ENCODE measurements around the gene CCNQ. TPM values are rescaled to one million over a fixed set of nuclear protein-coding genes. Genes with fewer than 3 reads are reported as not detected.

CCNQ gene
- total RNA-seq, 1 donor, result 12.0 TPM

DNA sequence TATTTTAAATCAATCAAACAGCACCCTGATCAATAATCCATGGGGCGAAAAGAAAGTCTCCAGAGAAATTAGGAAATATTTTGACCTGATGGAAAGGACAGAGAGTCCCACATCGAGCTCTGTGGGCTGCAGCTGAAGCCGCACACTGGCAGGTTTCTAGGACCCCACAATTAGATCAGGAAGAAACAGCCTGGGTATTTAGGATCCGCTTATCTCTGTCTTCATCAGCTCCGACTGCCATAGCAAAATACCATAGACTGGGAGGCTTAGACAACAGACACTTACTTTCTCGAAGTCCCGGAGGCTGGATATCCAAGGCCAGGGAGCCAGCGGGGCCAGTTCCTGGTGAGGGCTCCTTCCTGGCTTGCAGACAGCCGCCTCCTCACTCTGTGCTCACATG lies 36.4 kb downstream of the CCNQ start:
- Histone ChIP-seq H3K9me3 (ENCODE audit: low read depth, low read length) (no peaks in the 10 kb centered on the region), H3K4me1 (ENCODE audit: insufficient read depth, low read length) (no peaks in the 10 kb centered on the region), H3K27me3 (ENCODE audit: insufficient read depth, low read length) (no peaks in the 10 kb centered on the region), H3K4me3 (ENCODE audit: low read length) (no peak overlapping the region)

DNA sequence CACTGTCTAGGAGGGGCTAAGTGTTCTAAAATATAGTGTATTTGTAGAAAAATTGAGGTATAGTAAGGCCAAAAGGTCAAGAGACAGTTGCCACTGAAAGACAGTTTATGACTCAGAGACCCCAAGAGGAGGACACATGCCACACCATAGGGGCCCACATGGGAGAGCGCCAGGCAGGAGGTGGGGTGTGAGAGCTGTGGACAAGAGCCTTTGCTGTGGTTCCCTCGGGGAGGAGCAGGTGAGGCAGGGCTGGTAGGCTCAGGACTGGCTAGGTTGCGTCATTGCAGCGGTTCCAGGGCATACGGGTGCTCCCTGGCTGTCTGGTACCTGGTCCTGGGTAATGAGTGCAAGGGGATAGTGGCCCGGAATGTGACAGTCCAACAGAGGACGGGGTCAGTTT lies 37.6 kb downstream of the CCNQ start:
- Histone ChIP-seq H3K27me3 (ENCODE audit: insufficient read depth, low read length) (no peaks in the 10 kb centered on the region), H3K9me3 (ENCODE audit: low read depth, low read length) (no peaks in the 10 kb centered on the region), H3K4me1 (ENCODE audit: insufficient read depth, low read length) (no peaks in the 10 kb centered on the region), H3K4me3 (ENCODE audit: low read length) (no peak overlapping the region)

DNA sequence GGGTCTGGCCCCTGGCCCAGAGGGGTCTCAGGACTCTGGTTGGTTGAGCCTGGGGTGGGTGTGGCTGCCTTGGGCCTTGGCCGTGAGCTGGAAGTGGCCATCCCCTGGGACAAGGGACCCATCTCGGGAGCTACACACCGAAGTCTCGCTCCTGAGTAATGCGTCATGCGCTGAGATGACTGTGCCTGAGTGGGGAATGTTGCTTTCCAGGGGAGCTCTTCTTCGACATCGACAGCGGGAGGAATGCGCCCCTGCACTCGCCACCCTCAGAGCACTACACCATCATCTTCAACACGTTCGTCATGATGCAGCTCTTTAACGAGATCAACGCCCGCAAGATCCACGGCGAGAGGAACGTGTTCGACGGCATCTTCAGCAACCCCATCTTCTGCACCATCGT lies 38.5 kb downstream of the CCNQ start:
- Histone ChIP-seq H3K4me3 (ENCODE audit: low read length) (no peak overlapping the region), H3K9me3 (ENCODE audit: low read depth, low read length) (no peaks in the 10 kb centered on the region), H3K27me3 (ENCODE audit: insufficient read depth, low read length) (no peaks in the 10 kb centered on the region), H3K4me1 (ENCODE audit: insufficient read depth, low read length) (no peaks in the 10 kb centered on the region)

DNA sequence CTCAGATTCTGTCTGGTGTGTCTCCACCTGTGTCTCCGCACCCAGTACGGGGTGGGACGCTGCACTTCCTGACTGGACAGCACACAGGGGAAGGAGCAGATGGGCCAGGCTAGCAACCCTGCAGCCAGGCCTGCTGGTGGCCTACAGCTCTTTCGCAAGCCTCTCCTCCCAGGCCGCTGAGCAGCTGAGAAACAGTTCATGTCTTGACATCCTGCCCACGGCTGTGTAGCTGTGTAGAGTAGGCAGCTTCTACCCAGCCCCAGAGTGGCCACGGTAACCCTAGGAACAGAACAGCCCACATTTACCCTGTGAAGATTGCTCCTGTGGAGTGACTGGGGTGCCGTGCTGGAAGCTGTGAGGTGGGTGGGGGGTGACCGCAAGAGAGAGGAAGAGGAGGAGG lies 38.9 kb downstream of the CCNQ start:
- no peak overlapping the region for H3K4me3 ChIP-seq (ENCODE audit: low read length)
- H3K4me1 ChIP-seq (ENCODE audit: insufficient read depth, low read length), result no peaks in the 10 kb centered on the region
- no peaks in the 10 kb centered on the region for H3K9me3 ChIP-seq (ENCODE audit: low read depth, low read length)
- H3K27me3 ChIP-seq (ENCODE audit: insufficient read depth, low read length), result no peaks in the 10 kb centered on the region

DNA sequence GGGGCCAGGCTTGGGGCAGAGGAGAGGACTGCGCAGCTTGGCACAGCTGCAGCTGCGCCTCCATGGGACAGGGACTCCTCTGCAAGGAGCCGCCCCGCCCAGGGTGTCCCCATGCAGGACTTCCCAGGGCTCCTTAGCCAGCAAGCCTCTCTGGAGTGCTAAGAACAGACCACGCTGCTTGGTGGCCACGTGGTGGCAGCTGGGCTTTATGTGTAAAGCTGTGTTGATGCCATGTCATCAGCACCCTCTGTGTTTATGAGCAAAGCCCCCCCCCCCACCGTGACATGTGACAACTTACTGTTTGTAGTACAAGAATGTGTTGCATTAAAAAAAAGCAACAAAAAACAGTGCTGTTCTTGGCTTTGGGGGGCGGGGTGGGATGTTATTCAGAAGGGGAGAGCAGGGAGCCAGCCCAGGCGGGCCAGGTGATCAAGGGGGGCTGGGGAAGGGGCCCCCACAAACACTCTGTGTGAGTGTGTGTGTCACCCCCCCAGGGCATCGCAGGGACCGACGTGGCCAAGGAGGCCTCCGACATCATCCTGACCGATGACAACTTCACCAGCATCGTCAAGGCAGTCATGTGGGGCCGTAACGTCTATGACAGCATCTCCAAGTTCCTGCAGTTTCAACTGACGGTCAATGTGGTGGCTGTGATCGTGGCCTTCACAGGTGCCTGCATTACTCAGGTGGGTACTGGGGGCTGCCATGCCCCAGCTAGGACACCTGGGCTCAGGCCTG lies 41.2 kb downstream of the CCNQ start:
- Histone ChIP-seq H3K27me3 (ENCODE audit: insufficient read depth, low read length) (no peaks in the 10 kb centered on the region), H3K4me3 (ENCODE audit: low read length) (no peak overlapping the region), H3K4me1 (ENCODE audit: insufficient read depth, low read length) (no peaks in the 10 kb centered on the region), H3K9me3 (ENCODE audit: low read depth, low read length) (no peaks in the 10 kb centered on the region)

DNA sequence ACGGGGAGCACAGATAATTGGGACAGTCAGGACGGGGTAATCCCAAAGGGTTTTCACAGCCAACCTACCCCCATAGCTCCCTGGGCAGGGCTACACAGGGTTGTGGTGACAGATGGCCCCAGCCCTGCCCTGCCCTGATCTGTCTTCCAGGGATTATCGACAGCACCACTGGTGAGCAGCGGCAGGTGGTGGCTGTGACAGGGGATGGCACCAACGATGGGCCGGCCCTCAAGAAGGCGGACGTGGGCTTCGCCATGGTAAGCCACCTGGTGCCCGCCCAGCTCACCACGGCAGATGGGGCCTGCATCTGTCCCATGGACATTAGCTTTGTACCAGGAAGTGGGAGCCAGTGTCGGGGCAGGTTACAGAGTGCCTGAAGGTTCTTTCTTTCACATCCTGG lies 42.2 kb downstream of the CCNQ start:
- no peaks in the 10 kb centered on the region for H3K9me3 ChIP-seq (ENCODE audit: low read depth, low read length)
- H3K4me3 ChIP-seq (ENCODE audit: low read length), result no peak overlapping the region
- no peaks in the 10 kb centered on the region for H3K4me1 ChIP-seq (ENCODE audit: insufficient read depth, low read length)
- no peaks in the 10 kb centered on the region for H3K27me3 ChIP-seq (ENCODE audit: insufficient read depth, low read length)

DNA sequence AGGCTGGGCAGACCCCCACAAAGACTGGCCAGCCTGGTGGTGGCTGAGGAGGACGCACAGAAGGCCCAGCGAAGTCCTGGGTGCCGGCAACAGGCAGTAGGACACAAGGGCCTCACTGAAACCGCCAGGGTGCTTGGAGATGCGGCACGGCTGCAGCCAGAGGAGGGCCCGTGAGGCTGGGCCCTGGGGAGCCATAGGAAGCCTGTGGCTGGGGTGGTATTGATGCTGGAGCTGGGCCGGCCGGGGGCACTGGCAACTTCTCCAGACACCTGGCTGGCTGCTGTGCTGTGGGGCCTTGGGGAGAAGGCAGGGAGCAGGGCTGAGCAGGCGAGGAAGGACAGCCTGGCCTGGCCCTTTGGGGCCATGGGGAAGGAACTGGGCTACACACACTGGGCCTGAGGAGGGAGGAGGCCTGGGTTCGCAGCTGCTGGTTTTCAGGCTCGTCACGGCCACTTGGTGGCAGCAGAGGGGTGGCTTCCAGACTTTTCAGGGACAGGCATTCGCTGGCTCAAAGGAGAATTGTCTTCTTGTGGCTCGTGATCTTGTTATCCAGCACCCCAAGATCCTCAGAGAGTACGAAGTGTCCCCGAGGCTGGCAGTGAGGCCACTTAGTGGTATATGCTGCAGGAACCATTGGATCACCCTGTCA lies 44.3 kb downstream of the CCNQ start:
- H3K4me1 ChIP-seq (ENCODE audit: insufficient read depth, low read length), result no peaks in the 10 kb centered on the region
- H3K4me3 ChIP-seq (ENCODE audit: low read length), result no peak overlapping the region
- no peaks in the 10 kb centered on the region for H3K27me3 ChIP-seq (ENCODE audit: insufficient read depth, low read length)
- no peaks in the 10 kb centered on the region for H3K9me3 ChIP-seq (ENCODE audit: low read depth, low read length)

DNA sequence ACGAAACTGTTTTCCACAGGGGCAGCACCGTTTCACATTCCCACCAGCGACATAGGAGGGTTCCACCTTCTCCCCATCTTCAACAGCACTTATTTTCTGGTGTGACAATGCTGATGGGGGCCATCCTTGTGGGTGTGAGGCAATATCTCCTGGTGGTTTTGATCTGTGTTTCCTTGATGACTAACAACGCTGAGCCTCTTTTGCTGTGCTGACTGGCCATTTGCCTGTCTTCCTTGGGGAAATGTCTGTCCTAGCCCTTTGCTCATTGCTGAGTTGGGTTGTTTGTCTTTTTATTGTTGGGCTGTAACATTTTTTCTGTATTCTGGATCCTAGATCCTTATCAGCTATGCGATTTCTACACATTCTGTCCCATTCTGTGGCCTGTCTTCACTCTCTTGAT lies 47.8 kb downstream of the CCNQ start:
- no peaks in the 10 kb centered on the region for H3K27me3 ChIP-seq (ENCODE audit: insufficient read depth, low read length)
- H3K9me3 ChIP-seq (ENCODE audit: low read depth, low read length), result no peaks in the 10 kb centered on the region
- no peaks in the 10 kb centered on the region for H3K4me1 ChIP-seq (ENCODE audit: insufficient read depth, low read length)
- no peak overlapping the region for H3K4me3 ChIP-seq (ENCODE audit: low read length)

DNA sequence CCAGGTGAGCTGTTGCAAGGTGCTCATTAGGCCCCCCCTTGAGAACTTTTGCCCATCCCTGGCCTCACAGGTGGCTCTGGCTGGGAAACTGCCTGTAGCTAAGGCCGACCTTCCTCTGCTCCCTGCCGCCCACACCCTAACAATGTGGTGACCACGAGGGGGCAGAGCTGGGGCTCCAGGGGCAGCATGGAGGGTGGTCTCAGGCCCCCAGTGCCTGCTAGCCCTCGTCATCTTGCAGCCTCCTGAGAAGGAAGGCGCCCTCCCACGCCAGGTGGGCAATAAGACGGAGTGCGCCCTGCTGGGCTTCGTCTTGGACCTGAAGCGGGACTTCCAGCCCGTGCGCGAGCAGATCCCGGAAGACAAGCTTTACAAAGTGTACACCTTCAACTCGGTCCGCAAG lies 49.1 kb downstream of the CCNQ start:
- Histone ChIP-seq H3K27me3 (ENCODE audit: insufficient read depth, low read length) (no peaks in the 10 kb centered on the region), H3K4me3 (ENCODE audit: low read length) (no peak overlapping the region), H3K4me1 (ENCODE audit: insufficient read depth, low read length) (no peaks in the 10 kb centered on the region), H3K9me3 (ENCODE audit: low read depth, low read length) (no peaks in the 10 kb centered on the region)

DNA sequence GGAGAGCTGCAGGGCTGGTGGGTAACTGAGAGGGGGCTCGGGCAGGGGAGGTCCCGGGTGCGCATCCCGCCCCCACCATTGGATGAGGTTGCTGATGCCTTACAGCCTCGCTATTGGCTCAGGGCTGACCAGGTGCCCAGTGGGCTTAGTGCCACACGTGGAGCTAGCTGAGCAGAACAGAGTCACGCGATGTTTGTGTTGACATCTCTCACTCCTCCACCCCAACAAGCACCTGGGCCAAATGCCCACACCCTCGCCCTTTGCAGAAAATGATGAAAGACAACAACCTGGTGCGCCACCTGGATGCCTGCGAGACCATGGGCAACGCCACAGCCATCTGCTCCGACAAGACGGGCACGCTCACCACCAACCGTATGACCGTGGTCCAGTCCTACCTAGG lies 49.7 kb downstream of the CCNQ start:
- Histone ChIP-seq H3K9me3 (ENCODE audit: low read depth, low read length) (no peaks in the 10 kb centered on the region), H3K4me3 (ENCODE audit: low read length) (no peak overlapping the region), H3K4me1 (ENCODE audit: insufficient read depth, low read length) (no peaks in the 10 kb centered on the region), H3K27me3 (ENCODE audit: insufficient read depth, low read length) (no peaks in the 10 kb centered on the region)

DNA sequence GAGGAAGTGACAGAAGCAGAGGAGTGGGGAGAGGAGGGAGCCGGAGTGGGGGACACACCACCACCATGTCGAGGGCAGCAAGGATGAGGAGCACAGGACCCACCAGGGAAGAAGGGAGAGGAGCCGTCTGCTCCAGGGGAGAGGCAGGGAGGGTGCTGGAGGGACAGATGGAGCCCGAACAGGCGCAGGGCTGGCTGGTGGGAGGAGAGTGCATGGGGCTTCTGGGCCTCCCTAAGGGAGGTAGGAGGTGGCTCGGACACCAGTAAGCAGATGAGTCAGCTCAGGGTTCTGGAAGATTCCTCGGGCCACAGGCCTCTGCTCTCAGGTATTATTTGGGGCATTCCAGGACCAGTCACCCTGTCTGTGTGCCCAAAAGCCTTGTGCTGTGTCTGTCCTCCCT lies 51.7 kb downstream of the CCNQ start:
- H3K9me3 ChIP-seq (ENCODE audit: low read depth, low read length), result no peaks in the 10 kb centered on the region
- no peaks in the 10 kb centered on the region for H3K27me3 ChIP-seq (ENCODE audit: insufficient read depth, low read length)
- H3K4me1 ChIP-seq (ENCODE audit: insufficient read depth, low read length), result no peaks in the 10 kb centered on the region

DNA sequence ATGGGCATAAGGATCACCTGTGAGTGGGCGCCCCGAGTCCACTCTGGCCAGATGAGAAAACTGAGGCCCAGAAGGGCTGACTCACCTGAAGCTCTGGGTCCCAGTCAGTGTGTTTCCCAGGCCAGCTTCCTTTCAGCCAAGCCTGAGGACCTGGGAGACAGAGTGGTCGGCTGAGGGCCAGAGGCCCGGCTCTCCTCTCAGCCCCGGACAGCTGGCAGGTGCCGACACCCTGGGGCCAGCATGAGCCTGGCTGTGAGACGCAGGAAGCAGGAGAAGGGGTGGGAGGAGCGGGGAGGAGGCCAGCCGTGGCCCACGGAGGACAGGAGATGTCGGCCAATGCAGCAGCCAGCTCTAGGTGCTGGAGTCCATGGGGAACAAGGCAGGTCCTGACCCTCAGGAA lies 52.6 kb downstream of the CCNQ start:
- H3K9me3 ChIP-seq (ENCODE audit: low read depth, low read length), result no peaks in the 10 kb centered on the region
- H3K27me3 ChIP-seq (ENCODE audit: insufficient read depth, low read length), result no peaks in the 10 kb centered on the region
- no peak overlapping the region for H3K4me3 ChIP-seq (ENCODE audit: low read length)
- H3K4me1 ChIP-seq (ENCODE audit: insufficient read depth, low read length), result no peaks in the 10 kb centered on the region

More for the DNA sequence above, 51.7 kb downstream of the CCNQ start:
- H3K4me3 ChIP-seq (ENCODE audit: low read length), result no peak overlapping the region

DNA sequence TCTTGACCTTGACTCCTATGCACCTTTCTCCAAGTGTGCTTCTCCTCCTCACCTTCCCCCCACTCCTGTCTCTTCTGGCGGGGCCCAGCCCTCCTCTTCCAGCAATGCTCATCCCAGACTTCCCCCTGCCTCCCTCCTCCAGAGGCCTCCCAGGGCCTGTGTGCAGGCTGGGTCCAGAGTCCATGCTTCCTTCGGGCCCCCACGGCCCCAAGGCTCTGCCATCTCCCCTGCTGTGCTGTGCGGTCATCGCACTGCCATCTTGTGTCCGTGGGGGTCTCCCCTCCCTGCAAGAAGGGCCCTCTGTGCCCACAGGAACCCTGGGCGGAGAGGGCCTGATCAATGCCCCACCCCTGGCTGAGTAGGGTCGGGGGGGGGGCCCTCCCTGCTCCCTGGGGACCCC lies 54.2 kb downstream of the CCNQ start:
- H3K9me3 ChIP-seq (ENCODE audit: low read depth, low read length), result no peaks in the 10 kb centered on the region
- no peaks in the 10 kb centered on the region for H3K27me3 ChIP-seq (ENCODE audit: insufficient read depth, low read length)
- H3K4me1 ChIP-seq (ENCODE audit: insufficient read depth, low read length), result no peaks in the 10 kb centered on the region
- H3K4me3 ChIP-seq (ENCODE audit: low read length), result no peak overlapping the region

DNA sequence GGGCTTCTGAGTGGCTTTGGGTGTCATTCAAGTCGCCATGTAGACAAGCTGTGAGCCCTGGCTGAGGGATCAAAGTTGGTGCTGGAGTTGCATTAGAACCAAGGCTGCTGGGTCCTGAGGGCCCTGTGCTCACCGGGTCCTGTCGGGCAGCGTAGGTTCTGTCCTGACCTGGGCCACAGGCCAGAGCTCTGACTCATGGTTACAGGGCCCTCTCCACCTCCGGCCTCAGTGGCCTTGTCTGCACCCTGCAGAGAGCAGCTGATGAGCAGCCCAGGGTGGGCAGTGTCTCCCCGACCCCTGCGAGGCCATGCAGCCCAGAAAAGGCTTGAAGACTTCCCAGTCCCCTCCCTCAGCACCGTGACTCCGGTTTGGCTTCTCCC lies 59.0 kb downstream of the CCNQ start:
- H3K4me1 ChIP-seq (ENCODE audit: insufficient read depth, low read length), result no peaks in the 10 kb centered on the region
- no peaks in the 10 kb centered on the region for H3K27me3 ChIP-seq (ENCODE audit: insufficient read depth, low read length)
- no peak overlapping the region for H3K4me3 ChIP-seq (ENCODE audit: low read length)
- no peaks in the 10 kb centered on the region for H3K9me3 ChIP-seq (ENCODE audit: low read depth, low read length)

DNA sequence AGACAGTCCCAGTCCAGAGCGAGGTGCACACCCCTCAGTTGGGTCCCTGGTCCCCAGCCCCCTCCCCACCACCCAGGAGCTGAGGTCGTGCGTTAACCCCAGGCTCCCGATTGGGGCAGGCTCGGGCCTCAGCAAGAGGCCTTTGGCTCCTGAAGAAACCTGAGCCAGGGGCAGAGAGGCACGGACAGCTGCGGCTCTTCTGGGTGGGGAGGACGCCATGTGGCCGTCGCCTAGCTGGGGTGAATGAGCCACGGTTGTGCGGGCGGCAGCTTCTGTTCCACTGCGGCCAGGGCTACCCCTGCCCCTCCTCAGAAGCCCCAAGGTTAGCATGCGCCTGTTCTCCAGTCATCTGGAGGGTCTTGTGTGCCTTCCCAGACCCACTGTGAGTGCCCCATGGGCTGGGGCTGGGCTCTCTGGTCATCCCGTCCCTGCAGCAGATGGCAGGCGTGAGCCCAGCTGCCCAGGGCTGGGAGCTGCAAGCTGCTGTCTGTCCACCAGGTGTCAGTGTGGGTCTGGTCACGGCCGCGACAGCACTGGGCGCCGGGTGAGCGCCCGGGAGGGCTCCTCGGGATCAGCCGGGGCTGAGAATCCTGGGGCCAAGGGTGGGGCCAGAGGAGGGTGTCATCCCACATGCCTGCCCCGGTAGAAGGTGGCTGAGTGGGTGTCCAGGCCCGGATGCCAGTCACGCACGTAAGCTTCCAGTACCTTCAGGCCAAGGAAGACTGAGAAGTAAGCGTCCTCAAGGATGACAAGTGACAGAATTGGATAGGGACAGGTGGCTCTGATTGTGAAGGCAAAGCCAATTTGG lies 59.6 kb downstream of the CCNQ start:
- no peaks in the 10 kb centered on the region for H3K27me3 ChIP-seq (ENCODE audit: insufficient read depth, low read length)
- no peaks in the 10 kb centered on the region for H3K9me3 ChIP-seq (ENCODE audit: low read depth, low read length)
- no peak overlapping the region for H3K4me3 ChIP-seq (ENCODE audit: low read length)
- no peaks in the 10 kb centered on the region for H3K4me1 ChIP-seq (ENCODE audit: insufficient read depth, low read length)

Measured in mononuclear cell (primary cell).